MM.1S (cell line): ENCODE data around the gene TSPAN10.

Experiments used
- DNase-seq: peaks from one replicate; pipeline ENCODE4 v3.0.0-alpha.2; 2015
- H2AFZ ChIP-seq: fragments of 300-600 bp; sonication (generic); 2 replicates; pipeline ENCODE4 v1.6.0; 2016; ENCODE audit warnings: antibody characterized with exemption, low read length
- H3F3A ChIP-seq: fragments of 300-600 bp; sonication (generic); 2 replicates; pipeline ENCODE4 v1.6.1; 2016; ENCODE audit warnings: mild to moderate bottlenecking, antibody characterized with exemption, low read length, moderate library complexity, mixed read lengths; ENCODE audit not compliant: insufficient read depth
- H3K27ac ChIP-seq: fragments of 300-600 bp; sonication (generic); 2 replicates; pipeline ENCODE4 v1.5.1; 2016; ENCODE audit warnings: mild to moderate bottlenecking, low read length
- H3K27me3 ChIP-seq: fragments of 300-600 bp; sonication (generic); replicated peaks from 2 replicates; pipeline ENCODE4 v1.6.0; 2016; ENCODE audit warnings: low read length; ENCODE audit not compliant: insufficient read depth
- H3K36me3 ChIP-seq: fragments of 300-600 bp; sonication (generic); replicated peaks from 2 replicates; pipeline ENCODE4 v1.6.1; 2016; ENCODE audit warnings: mild to moderate bottlenecking, low read length, mixed read lengths; ENCODE audit not compliant: insufficient read depth
- H3K4me1 ChIP-seq: fragments of 300-600 bp; sonication (generic); 2 replicates; pipeline ENCODE4 v1.6.1; 2016; ENCODE audit warnings: low read length, mixed read lengths
- H3K4me2 ChIP-seq: fragments of 300-600 bp; sonication (generic); 2 replicates; pipeline ENCODE4 v1.6.0; 2016; ENCODE audit warnings: low read depth, low read length
- H3K4me3 ChIP-seq: fragments of 300-600 bp; sonication (generic); 2 replicates; pipeline ENCODE4 v1.5.1; 2016; ENCODE audit warnings: low read length, mixed read lengths
- H3K79me2 ChIP-seq: fragments of 300-600 bp; sonication (generic); 2 replicates; pipeline ENCODE4 v1.6.1; 2016; ENCODE audit warnings: mixed run types, low read length, mixed read lengths
- H3K9ac ChIP-seq: fragments of 300-600 bp; sonication (generic); 2 replicates; pipeline ENCODE4 v1.6.1; 2016; ENCODE audit warnings: low read length, mixed read lengths
- H3K9me2 ChIP-seq: fragments of 300-600 bp; sonication (generic); replicated peaks from 2 replicates; pipeline ENCODE4 v1.6.1; 2016; ENCODE audit warnings: mild to moderate bottlenecking, low read length, mixed read lengths; ENCODE audit not compliant: insufficient read depth
- H3K9me3 ChIP-seq: fragments of 300-600 bp; sonication (generic); replicated peaks from 2 replicates; pipeline ENCODE4 v1.6.1; 2016; ENCODE audit warnings: mild to moderate bottlenecking, low read length, mixed read lengths; ENCODE audit not compliant: insufficient read depth
- H4K20me1 ChIP-seq: fragments of 300-600 bp; sonication (generic); 2 replicates; pipeline ENCODE4 v1.6.1; 2016; ENCODE audit warnings: mild to moderate bottlenecking, low read length, moderate library complexity, mixed read lengths; ENCODE audit not compliant: insufficient read depth
- CTCF ChIP-seq: fragments of 300-600 bp; sonication (generic); IDR thresholded peaks from 2 replicates; pipeline ENCODE4 v1.5.1; 2016; ENCODE audit warnings: antibody characterized with exemption, low read length, mixed read lengths
- EZH2 ChIP-seq: fragments of 300-600 bp; sonication (generic); optimal IDR thresholded peaks from 2 replicates; pipeline ENCODE3; 2017; ENCODE audit warnings: low read depth, mild to moderate bottlenecking, antibody characterized with exemption, low read length, mixed read lengths
- EZH2phosphoT487 ChIP-seq: fragments of 300-600 bp; sonication (generic); IDR thresholded peaks from 2 replicates; pipeline ENCODE4 v1.6.1; 2018; ENCODE audit warnings: antibody characterized with exemption, low read length

The TSPAN10 gene

GRCh38 chr17:81603846-81604610 is 33.0 kb upstream of the TSPAN10 start:
- peaks cover 69% of the 10 kb centered on the region for H3K79me2 ChIP-seq
- H2AFZ ChIP-seq, result no peak overlapping the region
- no peak for TF ChIP-seq EZH2phosphoT487
- no peak for TF ChIP-seq EZH2
- TF ChIP-seq CTCF, result no peak
- H4K20me1 ChIP-seq, result 0 out of 2 replicates have a peak, but pooled peaks cover 4% of the 10 kb centered on the region
- no peak overlapping the region for H3K4me2 ChIP-seq
- H3K36me3 ChIP-seq, result peaks cover 35% of the 10 kb centered on the region
- no peak overlapping the region for H3K9ac ChIP-seq
- H3K4me3 ChIP-seq, result no peak overlapping the region
- no peak overlapping the region for H3K27ac ChIP-seq
- no peaks in the 10 kb centered on the region for H3K9me3 ChIP-seq
- H3K4me1 ChIP-seq, result peaks cover 12% of the 10 kb centered on the region; the same call in 1 of the 2 replicates
- no peaks in the 10 kb centered on the region for H3K9me2 ChIP-seq
- H3K27me3 ChIP-seq, result no peaks in the 10 kb centered on the region
- H3F3A ChIP-seq, result peaks cover 17% of the 10 kb centered on the region; the same call in 1 of the 2 replicates
- no peak for DNase-seq

DNA sequence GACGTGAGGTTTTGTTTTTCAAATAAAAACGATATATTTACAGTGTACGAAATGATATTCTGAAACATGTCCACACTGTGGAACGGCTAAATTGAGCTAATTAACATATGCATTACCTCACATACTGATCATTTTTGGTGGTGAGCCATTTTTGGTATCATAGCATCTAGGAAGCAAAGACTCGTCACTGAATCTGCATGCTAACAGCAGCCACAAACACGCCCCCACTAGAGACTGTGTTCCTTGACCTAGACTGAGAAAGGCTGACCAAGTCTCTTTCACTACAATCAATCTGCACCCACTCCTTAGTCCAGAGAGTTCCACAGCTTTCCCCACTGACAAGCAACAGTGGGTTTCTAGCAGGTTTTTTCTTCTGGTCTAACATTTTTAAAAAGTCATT is 29.6 kb upstream of the TSPAN10 start:
- H3K4me1 ChIP-seq, result no peaks in the 10 kb centered on the region
- no peaks in the 10 kb centered on the region for H3K9me3 ChIP-seq
- 0 out of 2 replicates have a peak, but pooled peaks cover 4% of the 10 kb centered on the region for H4K20me1 ChIP-seq
- H3K36me3 ChIP-seq, result peaks cover 37% of the 10 kb centered on the region
- no peak overlapping the region for H3K4me3 ChIP-seq
- H3K27ac ChIP-seq, result no peak overlapping the region
- TF ChIP-seq EZH2phosphoT487 (no peak), EZH2 (no peak), CTCF (no peak)
- no peak overlapping the region for H3K4me2 ChIP-seq
- H3K9ac ChIP-seq, result no peak overlapping the region
- H3K79me2 ChIP-seq, result peaks cover 62% of the 10 kb centered on the region
- no peaks in the 10 kb centered on the region for H3K9me2 ChIP-seq
- H3F3A ChIP-seq, result 0 out of 2 replicates have a peak, but pooled peaks cover 3% of the 10 kb centered on the region
- no peak overlapping the region for H2AFZ ChIP-seq
- no peaks in the 10 kb centered on the region for H3K27me3 ChIP-seq
- DNase-seq, result no peak

DNA sequence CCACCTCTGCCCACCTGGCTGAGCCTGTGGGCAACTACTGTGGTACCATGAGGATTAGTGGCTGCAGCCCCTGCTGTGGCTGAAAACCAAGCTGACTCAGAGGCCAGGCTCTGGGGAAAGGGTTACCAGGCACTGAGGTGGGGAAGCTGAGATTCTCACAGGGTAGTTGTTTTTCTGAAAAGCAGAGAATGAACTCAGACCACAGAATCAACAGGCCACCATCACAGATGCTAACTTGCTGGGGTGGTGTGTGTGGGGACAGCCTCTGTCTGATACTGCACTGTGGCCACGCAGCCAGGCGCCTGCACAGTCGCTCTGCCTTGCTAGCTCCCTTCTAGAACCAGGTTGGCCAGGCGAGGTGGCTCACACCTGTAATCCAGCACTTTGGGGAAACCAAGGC is 28.9 kb upstream of the TSPAN10 start:
- no peaks in the 10 kb centered on the region for H3K9me3 ChIP-seq
- DNase-seq, result no peak
- no peaks in the 10 kb centered on the region for H3K4me1 ChIP-seq
- no peaks in the 10 kb centered on the region for H3K27me3 ChIP-seq
- H3K9ac ChIP-seq, result no peak overlapping the region
- peaks cover 69% of the 10 kb centered on the region for H3K79me2 ChIP-seq
- 0 out of 2 replicates have a peak, but pooled peaks cover under 1% of the 10 kb centered on the region for H3F3A ChIP-seq
- 0 out of 2 replicates have a peak, but pooled peaks cover 4% of the 10 kb centered on the region for H4K20me1 ChIP-seq
- no peak overlapping the region for H3K27ac ChIP-seq
- TF ChIP-seq CTCF (no peak), EZH2phosphoT487 (no peak), EZH2 (no peak)
- H3K4me2 ChIP-seq, result no peak overlapping the region
- H2AFZ ChIP-seq, result no peak overlapping the region
- H3K4me3 ChIP-seq, result no peak overlapping the region
- no peaks in the 10 kb centered on the region for H3K9me2 ChIP-seq
- H3K36me3 ChIP-seq, result peaks cover 40% of the 10 kb centered on the region
